ENCODE results near the gene ILF2.
A peak's percentile ranks its signal among the peaks of the same experiment; 100 is the strongest.

ILF2 gene

DNA sequence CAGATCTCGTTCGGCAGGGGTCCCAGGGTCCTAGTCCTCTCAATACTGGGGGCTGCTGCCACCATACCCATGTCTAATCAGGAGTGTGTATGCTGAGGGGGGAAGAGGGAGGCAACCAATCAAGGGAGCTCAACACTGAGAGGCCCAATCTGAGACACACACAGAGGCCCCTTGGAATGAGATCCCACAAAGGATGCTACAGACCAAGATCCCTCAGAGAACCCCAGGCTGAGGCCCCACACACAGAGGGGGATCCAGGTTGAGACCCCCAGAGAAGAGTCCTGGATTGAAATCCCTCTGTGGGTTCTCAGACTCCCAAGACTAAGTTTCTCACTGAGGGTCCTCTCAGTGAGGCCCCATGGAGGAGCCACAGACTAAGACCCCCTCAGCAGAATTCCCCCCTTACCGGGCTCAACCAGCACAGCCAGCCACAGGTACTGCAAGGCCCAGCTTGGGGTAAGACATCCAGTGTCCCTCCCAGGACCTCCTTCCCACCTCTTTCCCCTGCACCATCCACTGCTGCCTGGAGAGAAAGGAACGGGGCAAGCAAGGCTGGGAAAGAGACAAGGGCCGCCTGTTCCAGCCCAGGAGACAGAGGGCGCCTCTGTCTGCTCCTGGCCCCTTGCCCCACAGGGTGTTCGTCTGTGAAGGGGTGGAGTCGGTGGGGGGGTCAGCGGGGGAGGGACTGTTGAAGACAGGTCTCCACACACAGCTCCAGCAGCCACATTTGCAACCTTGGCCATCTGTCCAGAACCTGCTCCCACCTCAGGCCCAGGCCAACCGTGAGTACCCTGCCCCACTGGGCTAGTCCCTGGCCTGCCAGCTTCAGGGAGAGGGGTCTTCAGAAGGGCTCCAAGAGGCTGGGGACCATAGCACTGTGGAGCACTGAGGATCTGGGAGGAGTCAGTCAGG lies 42.8 kb downstream of the ILF2 start, which contains the start of gene S100A1:
TSS of gene S100A1 (plus strand) at position 720 of the 912 bp plus-strand sequence. CDS start 2,088 bp downstream, outside the sequence.
- no peak for DNase-seq (ENCODE audit: low read depth)

GRCh38 chr1:153626904-153627714 lies 43.7 kb downstream of the ILF2 start, which contains the start of gene S100A13:
TSS of gene S100A13 (minus strand) at chr1:153627505. CDS start at chr1:153626472, 1,033 bp downstream.
- DNase-seq (ENCODE audit: low read depth): peak; percentile 93

DNA sequence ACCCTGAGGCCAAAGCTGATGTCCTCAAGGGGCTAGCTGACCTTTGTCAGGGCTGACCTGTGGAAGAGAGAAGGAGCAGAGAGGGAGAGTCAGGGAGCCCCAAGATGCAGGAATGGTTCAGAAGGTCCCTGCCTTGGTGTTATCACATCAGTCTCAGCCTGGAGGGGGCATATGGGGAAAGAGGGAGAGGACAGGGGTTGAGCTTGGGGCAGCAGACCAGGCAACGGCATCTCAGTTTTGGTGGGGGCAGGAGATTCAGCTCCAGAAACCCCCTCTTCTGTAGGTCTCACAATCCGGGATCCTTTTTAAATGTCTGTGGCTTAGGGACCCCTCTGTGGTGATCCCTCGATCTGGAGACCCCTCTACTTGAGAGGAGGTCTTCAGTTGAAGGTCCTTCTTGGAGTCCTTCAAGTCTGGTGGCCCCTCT lies 44.3 kb downstream of the ILF2 start:
- DNase-seq (ENCODE audit: low read depth): no peak

GRCh38 chr1:153624965-153625611 lies 45.7 kb downstream of the ILF2 start:
- DNase-seq (ENCODE audit: low read depth): no peak

DNA sequence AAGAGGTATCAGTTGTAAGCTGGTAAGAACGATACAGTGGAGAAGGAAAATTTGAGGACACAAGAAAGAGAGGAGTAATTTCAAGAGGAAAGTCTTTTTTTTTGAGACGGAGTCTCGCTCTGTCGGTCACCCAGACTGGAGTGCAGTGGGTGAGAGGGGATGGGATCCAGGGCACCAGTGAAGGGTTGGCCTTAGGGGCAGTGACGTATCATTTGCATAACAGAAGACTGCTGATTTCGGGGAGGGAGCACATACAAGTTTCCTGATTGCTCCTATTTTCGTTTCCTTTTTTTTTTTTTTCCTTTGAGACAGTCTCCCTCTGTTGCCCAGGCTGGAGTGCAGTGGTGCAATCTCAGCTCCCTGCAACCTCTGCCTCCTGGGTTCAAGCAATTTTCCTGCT lies 47.7 kb downstream of the ILF2 start:
- DNase-seq (ENCODE audit: low read depth): no peak

DNA sequence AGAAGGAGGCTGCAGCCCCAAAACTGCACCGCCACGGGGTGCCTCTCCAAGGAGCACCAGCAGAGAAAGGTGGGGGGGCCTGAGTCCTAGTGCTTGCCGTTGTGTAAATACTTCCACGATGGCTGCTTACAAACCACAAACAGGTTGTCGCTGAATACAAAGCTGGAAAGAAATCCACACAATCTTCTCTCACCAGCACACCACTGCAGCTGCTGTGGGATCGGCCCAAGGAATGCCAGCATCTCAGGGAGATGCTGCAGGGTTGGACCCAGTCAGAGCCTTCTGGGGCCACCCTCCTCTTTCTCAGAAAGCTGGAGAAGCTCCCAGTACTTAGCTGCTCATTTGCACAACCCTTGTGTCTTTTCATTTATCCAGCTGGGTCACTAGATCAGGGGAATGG lies 51.6 kb downstream of the ILF2 start:
- no peak for DNase-seq (ENCODE audit: low read depth)

GRCh38 chr1:153617663-153618062 lies 53.1 kb downstream of the ILF2 start:
- DNase-seq (ENCODE audit: low read depth): no peak

GRCh38 chr1:153616917-153617311 lies 53.9 kb downstream of the ILF2 start:
- no peak for DNase-seq (ENCODE audit: low read depth)

DNA sequence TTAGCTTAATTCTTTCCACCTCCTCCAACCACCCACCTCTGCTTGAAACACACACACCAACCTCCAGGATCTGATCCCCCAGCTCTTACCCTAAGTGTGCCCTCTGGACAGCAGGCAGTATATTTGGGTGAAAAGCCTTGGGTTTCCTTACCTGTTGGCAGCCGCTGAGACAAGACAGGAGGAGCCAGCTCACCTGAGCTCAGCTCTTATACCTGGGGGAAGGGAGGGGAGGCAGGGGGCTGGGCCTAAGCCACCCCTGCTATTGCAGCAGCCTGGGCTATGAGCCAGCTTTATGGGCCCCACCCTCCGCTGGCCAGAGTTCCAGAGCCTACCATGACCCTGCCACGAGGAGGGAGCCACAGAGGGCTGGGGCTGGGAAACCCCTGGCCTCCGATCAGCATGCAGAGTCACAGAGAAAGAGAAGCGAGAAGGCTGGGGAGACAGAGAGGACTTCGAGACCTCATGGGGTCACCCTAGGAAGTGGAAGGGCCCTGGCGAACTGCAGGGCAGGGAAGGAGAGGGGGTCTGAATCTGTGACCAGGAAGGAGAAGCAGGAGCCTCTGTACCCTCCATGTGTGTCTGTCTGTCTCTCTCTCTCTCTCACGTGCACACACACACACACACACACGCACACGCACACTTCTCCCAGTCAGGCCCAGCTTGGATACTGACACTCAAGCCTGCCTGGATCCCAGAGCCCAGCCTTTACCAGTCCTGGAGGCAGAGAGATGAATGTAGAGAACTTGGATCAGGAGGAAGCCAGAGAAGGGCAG lies 54.5 kb downstream of the ILF2 start, which contains the start of gene S100A14:
TSS of gene S100A14 (minus strand) at position 182 of the 773 bp plus-strand sequence. CDS start 467 bp downstream, outside the sequence.
- no peak for DNase-seq (ENCODE audit: low read depth)

DNA sequence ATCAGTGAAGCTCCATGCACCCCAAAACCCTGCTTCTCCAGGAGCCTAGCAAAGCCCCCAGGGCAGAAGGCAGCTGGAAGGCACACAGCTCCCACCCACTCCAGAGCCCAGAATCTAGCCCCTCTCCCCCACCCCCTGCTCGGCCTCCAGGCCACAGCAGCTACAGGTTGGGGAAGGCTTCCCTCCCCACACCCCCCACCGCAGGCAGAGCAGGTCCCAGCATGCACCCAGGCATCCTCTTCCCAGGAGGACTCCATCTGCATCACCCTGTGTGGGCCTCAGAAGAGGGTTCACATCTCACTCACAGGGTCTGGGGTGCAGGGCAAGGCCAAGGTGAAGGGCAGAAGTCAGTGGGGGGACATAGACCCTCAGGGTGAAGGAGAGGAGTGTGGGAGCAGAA lies 55.4 kb downstream of the ILF2 start:
- no peak for DNase-seq (ENCODE audit: low read depth)

GRCh38 chr1:153614906-153615305 lies 55.9 kb downstream of the ILF2 start:
- DNase-seq (ENCODE audit: low read depth): no peak

GRCh38 chr1:153614189-153614900 lies 56.4 kb downstream of the ILF2 start:
- DNase-seq (ENCODE audit: low read depth): no peak

GRCh38 chr1:153613406-153613805 lies 57.4 kb downstream of the ILF2 start:
- DNase-seq (ENCODE audit: low read depth): no peak

DNA sequence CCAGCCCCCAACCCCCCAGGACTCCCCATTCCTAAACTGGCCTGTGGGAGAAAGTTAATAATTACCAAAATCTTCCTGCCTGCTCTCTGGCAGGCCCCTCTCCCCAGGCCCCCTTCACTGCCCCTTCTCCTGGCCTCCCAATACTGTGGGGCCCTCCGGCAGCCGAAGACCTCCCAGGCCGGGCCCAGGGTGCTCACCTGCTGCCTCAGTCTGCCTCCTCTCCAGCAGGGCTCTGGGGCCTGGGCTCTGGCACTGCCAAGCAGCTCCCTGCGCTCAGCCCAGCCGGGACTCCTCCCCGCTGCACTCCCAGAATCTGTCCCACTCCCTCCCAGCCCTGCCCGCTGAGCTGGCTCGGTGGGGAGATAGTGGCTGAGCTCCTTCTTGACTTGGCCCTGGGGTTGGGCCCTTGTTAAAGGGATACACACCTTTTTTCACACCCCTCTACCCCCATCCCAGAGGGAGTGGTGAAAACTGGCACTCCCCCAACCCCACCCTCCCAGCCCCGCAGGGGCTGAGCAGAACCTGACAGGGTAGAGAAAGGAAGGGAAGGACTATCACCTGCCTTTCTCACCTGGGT lies 58.0 kb downstream of the ILF2 start, which contains the start of gene S100A16:
TSS of gene S100A16 (minus strand) at position 383 of the 577 bp plus-strand sequence. CDS start 4,986 bp downstream, outside the sequence.
- DNase-seq (ENCODE audit: low read depth): no peak

- DNase-seq (ENCODE audit: low read depth): no peak
Measured at GRCh38 chr1:153612111-153612754, 58.6 kb downstream of the ILF2 start.
